NCI-H2171 treated with DMSO at 0.1 percent for 48 hours (cell line): ENCODE measurements around the gene RNF13.
A peak's percentile ranks its signal among the peaks of the same experiment; 100 is the strongest.

Experiments
- DNase-seq: peaks from one replicate; lab custom pipeline; 2025; lab: John Stamatoyannopoulos, UW

The RNF13 gene

DNA sequence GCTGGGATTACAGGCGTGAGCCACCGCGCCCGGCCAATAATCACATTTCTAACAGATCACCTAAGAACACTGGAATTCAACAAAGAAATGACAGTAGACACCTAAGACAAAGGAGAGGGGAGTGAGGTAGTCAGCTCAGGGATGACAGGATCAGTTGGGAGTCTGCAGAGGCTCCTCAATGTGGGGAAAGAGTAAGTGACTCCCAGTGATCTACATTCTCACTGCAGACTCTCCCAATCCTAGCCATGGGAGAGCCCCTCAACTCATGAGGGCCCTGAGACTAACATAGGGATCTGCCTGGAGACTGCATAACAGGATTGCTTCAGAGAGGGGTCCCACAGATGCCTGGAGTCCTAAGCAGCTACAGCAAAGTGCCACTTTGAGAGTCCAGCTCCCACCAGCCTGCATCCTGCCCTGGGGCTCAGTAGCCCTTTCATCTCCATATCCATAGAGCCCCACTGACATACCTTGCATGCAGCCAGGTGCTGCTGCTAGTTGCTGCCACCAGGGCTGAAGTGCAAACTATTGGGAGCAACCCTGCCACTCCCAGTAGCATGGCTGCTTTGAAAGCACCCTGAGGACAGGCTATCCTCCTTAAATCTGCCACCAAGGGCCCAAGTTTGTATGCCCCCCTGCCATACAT, 179.5 kb downstream of the RNF13 start:
- DNase-seq: no peak

DNA sequence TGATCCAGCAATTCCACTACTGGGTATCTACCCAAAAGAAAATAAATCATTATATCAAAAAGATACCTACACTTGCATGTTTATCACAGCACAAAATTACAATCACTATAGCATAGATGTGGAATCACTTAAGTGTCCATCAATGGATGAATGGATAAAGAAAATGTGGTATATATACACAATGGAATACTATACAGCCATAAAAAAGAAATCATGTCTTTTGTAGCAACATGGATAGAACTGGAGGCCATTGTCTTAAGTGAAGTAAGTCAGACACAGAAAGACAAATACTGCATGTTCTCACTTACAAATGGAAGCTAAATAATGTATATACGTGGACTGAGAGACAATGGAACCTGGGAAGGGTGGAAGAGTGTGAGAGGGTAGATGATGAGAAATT, 185.9 kb downstream of the RNF13 start:
- DNase-seq: no peak

DNA sequence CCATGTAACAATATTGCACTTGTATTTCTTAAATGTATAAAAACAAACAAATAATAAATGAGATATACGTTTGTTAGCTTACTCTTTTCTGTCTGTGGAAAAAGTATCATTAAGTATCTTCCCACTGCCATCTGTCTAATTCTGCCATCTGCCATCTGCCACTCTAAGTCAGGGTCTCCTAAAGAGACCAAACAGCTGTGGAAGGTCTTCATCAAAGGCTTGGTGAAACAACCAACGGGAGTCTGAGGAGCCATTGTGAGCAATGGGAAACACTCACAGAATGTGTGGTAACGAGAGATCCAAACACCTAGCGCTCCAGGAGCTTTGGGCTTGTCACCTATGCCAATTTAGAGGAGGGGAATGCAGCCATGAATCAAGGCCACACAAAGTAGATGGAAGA, 186.4 kb downstream of the RNF13 start:
- peak; percentile 67 for DNase-seq

DNA sequence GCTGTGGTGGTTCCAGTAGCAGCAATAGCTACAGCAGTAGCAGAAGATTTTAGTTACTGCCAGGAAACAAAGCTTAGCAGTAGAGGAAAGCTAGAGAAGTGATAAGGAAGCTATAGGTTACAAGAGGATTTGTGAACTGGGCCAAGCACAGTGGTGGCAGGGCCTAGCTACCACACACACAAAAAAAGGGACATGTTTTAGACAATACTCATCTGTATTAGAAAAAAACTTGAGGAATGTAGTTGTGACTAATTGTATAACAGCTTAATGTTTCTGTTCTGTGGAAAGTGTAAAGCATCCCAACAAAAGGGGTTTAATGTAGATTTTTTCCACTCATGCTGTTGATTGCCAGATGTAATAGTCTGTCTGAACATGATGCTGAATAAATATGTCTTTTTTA, 187.6 kb downstream of the RNF13 start:
- no peak for DNase-seq

DNA sequence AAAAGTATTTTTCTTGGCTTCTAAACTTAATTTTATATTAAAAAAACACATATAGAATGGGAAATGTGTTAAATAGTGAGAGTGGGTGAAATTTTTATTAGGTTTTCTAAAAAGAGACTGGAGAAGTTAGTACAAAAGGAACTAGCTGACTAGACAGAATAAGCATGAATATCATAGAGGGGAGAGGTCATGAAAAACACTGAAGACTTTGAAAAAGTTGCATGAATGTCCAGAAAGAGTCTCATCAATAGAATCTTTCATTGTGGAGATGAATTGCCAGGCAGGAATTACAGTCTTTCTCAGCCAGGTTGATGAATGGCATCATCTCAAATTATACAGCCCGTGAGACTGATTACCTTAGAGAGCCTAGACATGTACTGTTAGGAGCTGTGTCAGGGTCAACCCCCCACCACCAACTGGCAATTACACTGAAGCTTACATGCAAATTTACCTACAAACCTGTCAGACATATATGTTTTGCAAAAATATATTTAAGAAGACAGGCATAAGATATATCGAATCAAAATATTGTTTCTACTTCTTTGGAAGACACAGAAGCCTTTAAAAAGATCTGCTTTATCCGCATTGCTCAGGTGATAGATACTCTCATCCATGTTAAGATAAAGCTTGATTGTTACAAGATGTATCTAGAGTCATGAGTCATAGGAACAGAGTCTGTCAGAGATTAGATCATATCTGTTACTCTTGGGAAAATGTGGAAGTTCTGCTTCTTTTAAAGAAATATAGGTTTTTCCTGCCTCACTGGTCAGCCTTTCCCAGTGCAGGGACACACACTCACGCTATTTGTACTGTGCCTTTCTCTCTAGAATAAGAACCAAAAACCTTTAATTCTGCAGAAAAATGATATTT, 192.5 kb downstream of the RNF13 start:
- DNase-seq: no peak

DNA sequence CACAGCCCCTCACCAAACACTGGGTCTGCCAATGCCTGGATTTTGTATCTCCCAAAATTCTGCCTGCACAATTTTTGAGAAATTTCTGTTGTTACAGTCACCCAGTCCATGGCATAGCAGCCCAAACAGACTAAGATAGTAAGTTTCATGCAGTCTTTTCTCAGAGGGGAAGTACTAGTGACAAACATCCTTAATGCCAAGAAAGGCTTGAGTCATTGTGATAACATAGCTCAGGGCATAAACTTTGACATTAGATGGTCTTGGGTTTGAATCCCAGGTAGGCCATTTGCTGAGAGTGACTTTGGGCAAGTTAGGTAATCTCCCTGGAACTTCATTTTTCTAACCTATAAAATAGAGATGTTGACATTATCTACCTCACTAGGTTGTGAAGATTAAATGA, 193.8 kb downstream of the RNF13 start:
- DNase-seq: no peak
